Left kidney (tissue), 2 donors: Measurements from ENCODE around the gene TESK2. TPM values are rescaled to one million over a fixed set of nuclear protein-coding genes. Genes with fewer than 3 reads are reported as not detected.
"Not testable (repeated sequence)": the region's sequence is repeated elsewhere in the genome, so short reads cannot be mapped to it uniquely, and the experiment has no call there.

Source experiments
- DNase-seq: peaks from one replicate; pipeline ENCODE4 v3.0.0-alpha.2; 2013
- polyA plus RNA-seq: library from polyadenylated mRNA; unstranded; fragments of 120-200 nt; gene quantifications from one replicate; pipeline ENCODE4 v1.2.1, GENCODE V29; 2013; ENCODE audit not compliant: insufficient read length

Gene TESK2
- polyA plus RNA-seq, 1 donor: 8.0 TPM

- DNase-seq: no peak
Observed at GRCh38 chr1:45510972-45511527, 20.1 kb upstream of the TESK2 start.

GRCh38 chr1:45510036-45510971 lies 19.3 kb upstream of the TESK2 start:
- DNase-seq: no peak

- DNase-seq: no peak
Observed at GRCh38 chr1:45508295-45509151, 17.6 kb upstream of the TESK2 start.

- DNase-seq: no peak
Observed at GRCh38 chr1:45507893-45508292, 16.9 kb upstream of the TESK2 start.

GRCh38 chr1:45507195-45507594 lies 16.2 kb upstream of the TESK2 start:
- no peak for DNase-seq

- DNase-seq: no peak
Observed at GRCh38 chr1:45503462-45504360, 12.7 kb upstream of the TESK2 start.

- no peak for DNase-seq
Observed at GRCh38 chr1:45501505-45501859, 10.5 kb upstream of the TESK2 start.

- no peak for DNase-seq
Observed at GRCh38 chr1:45499415-45499769, 8.4 kb upstream of the TESK2 start.

GRCh38 chr1:45498279-45498678 lies 7.3 kb upstream of the TESK2 start:
- DNase-seq: no peak

GRCh38 chr1:45493116-45493697 lies 2.2 kb upstream of the TESK2 start:
- peak; percentile 36 for DNase-seq

GRCh38 chr1:45492691-45493090 lies 1.7 kb upstream of the TESK2 start:
- DNase-seq: no peak

- DNase-seq: no peak
Observed at GRCh38 chr1:45491487-45492260, 711 bp upstream of the TESK2 start.

- peak; percentile 26 for DNase-seq
Observed at GRCh38 chr1:45490121-45490625, 790 bp downstream of the TESK2 start.

GRCh38 chr1:45489379-45489778 lies 1.6 kb downstream of the TESK2 start:
- DNase-seq: not testable (repeated sequence)

- DNase-seq: no peak
Observed at GRCh38 chr1:45488666-45489377, 2.1 kb downstream of the TESK2 start.

- no peak for DNase-seq
Observed at GRCh38 chr1:45485949-45486348, 5.0 kb downstream of the TESK2 start.

- no peak for DNase-seq
Observed at GRCh38 chr1:45479039-45479748, 11.8 kb downstream of the TESK2 start.

- no peak for DNase-seq
Observed at GRCh38 chr1:45478121-45478814, 12.7 kb downstream of the TESK2 start.
